Vagina (tissue), 2 donors: ENCODE measurements around the gene HFM1. TPM values are rescaled to one million over a fixed set of nuclear protein-coding genes. Genes with fewer than 3 reads are reported as not detected.
"Not testable (repeated sequence)": the region's sequence is repeated elsewhere in the genome, so short reads cannot be mapped to it uniquely, and the experiment has no call there.

Source experiments
- DNase-seq, 2 donors: peaks; one replicate each; pipeline ENCODE4 v3.0.0-alpha.2; 2017; ENCODE audit errors: extremely low spot score in 2 of 2
- H3K27ac ChIP-seq: fragments of 200-600 bp; sonication (generic); one replicate; pipeline ENCODE4 v1.5.1; 2019
- H3K27me3 ChIP-seq: fragments of 200-600 bp; sonication (generic); one replicate; pipeline ENCODE4 v1.5.1; 2019
- H3K36me3 ChIP-seq, 2 donors: fragments of 200-600 bp; sonication (generic); one replicate each; pipeline ENCODE4 v1.5.1; 2017 to 2019
- H3K4me1 ChIP-seq: fragments of 200-600 bp; sonication (generic); one replicate; pipeline ENCODE4 v1.5.1; 2019
- H3K4me3 ChIP-seq, 2 donors: fragments of 200-600 bp; sonication (generic); 1 replicate in 1 of 2; 2 replicates in 1 of 2; pipeline ENCODE4 v1.5.1; 2016 to 2019
- H3K9me3 ChIP-seq: fragments of 200-600 bp; sonication (generic); one replicate; pipeline ENCODE4 v1.5.1; 2019
- CTCF ChIP-seq, 3 experiments: fragments of 450-650 bp in 2 of 3; fragments of 200-600 bp in 1 of 3; sonication (generic) in 1 of 3; IDR thresholded peaks; one replicate each; pipeline ENCODE4 v1.5.1; 2017 to 2019; ENCODE audit warnings: antibody characterized with exemption in 3 of 3, mild to moderate bottlenecking in 2 of 3, moderate library complexity in 2 of 3
- POLR2A ChIP-seq, 2 donors: fragments of 450-650 bp; IDR thresholded peaks; one replicate each; pipeline ENCODE4 v1.6.1; 2017; ENCODE audit warnings: antibody characterized with exemption in 2 of 2, mild to moderate bottlenecking in 2 of 2, moderate library complexity in 2 of 2
- POLR2AphosphoS5 ChIP-seq, 2 donors: sonication (generic); formaldehyde crosslinking; IDR thresholded peaks; one replicate each; pipeline ENCODE4 v1.9.0; 2017; ENCODE audit warnings: antibody characterized with exemption in 2 of 2, mild to moderate bottlenecking in 2 of 2, low read depth in 1 of 2; ENCODE audit not compliant: insufficient read depth in 1 of 2
- intact Hi-C: fragments of 100-400 bp; cut with DNase I; formaldehyde crosslinking; loops from one replicate; pipeline ENCODE4 v1.15.1; 2023
- total RNA-seq: library from RNA; depleted of rRNA; stranded (reverse); fragments of >200 nt; gene quantifications from one replicate; pipeline ENCODE4 v1.2.3, GENCODE V29; 2016

The HFM1 gene
- total RNA-seq, 1 donor from 2014 or later, result 9.3 TPM

DNA sequence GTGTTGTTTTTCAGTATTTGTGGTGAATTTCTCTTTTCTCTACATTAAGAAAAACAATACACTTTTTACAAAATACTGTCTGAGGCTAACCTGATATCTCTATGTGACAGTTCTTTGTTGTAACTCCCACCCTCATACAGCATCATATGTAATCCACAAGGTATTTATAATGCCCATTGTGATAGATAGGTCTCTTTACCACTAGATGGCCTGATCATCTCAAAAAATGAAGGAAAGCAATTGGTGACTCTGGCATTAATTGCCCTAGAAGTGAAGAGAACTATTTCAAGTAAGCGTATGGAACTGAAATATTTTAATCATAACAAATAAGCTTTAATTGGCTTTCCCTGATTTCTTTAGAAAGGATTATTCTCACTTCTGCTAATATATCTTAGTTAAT is 36.2 kb upstream of the HFM1 start:
- Histone ChIP-seq H3K9me3 (no peaks in the 10 kb centered on the region), H3K4me1 (no peaks in the 10 kb centered on the region), H3K36me3 (no peaks in the 10 kb centered on the region), H3K27me3 (no peaks in the 10 kb centered on the region), H3K27ac (no peak overlapping the region), H3K4me3 (no peak overlapping the region)
- no peak for DNase-seq
- TF ChIP-seq CTCF (IDR thresholded peaks at IDR 0.05) (no peak), POLR2A (IDR thresholded peaks at IDR 0.05) (no peak), POLR2AphosphoS5 (IDR thresholded peaks at IDR 0.05; ENCODE audit: insufficient read depth in 1 of 2, low read depth in 1 of 2) (no peak)
- intact Hi-C loops, result no loop called here

- no peak for TF ChIP-seq CTCF (IDR thresholded peaks at IDR 0.05)
- TF ChIP-seq POLR2AphosphoS5 (IDR thresholded peaks at IDR 0.05; ENCODE audit: insufficient read depth in 1 of 2, low read depth in 1 of 2), result no peak
- no peak for TF ChIP-seq POLR2A (IDR thresholded peaks at IDR 0.05)
- Histone ChIP-seq H3K36me3 (no peaks in the 10 kb centered on the region), H3K9me3 (no peaks in the 10 kb centered on the region)
Observed at GRCh38 chr1:91439016-91439415, 34.4 kb upstream of the HFM1 start.

DNA sequence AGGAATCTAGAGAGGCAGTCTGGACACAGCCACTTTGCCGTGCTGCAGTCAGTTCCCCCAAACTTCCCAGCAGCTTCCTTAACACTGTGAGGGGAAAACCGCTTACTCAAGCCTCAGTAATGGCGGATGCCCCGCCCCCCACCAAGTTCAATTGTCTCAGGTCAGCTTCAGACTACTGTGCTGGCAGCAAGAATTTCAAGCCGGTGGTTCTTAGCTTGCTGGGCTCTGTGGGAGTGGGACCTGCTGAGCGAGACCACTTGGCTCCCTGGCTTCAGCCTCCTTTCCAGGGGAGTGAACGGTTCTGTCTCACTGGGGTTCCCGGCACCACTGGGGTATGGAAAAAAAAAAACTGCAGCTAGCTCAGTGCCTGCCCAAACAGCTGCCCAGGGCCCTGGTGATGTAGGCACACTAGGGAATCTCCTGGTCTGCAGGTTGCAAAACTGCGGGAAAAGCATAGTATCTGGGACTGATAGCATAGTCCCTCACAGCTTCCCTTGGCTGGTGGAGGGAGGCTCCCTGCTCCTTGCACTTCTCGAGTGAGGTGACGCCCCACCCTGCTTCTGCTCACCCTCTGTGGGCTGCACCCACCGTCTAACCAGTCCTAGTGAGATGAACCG is 23.7 kb upstream of the HFM1 start:
- TF ChIP-seq POLR2AphosphoS5 (IDR thresholded peaks at IDR 0.05; ENCODE audit: insufficient read depth in 1 of 2, low read depth in 1 of 2) (no peak), POLR2A (IDR thresholded peaks at IDR 0.05) (no peak), CTCF (IDR thresholded peaks at IDR 0.05) (no peak)
- H3K27ac ChIP-seq, result no peak overlapping the region
- intact Hi-C loops, result no loop called here
- H3K27me3 ChIP-seq, result no peaks in the 10 kb centered on the region
- no peaks in the 10 kb centered on the region for H3K9me3 ChIP-seq
- H3K36me3 ChIP-seq, result no peaks in the 10 kb centered on the region
- H3K4me3 ChIP-seq, result no peak overlapping the region
- no peaks in the 10 kb centered on the region for H3K4me1 ChIP-seq
- no peak for DNase-seq

More at GRCh38 chr1:91439016-91439415, 34.4 kb upstream of the HFM1 start:
- H3K4me3 ChIP-seq, result no peak overlapping the region
- no peak for DNase-seq
- H3K27me3 ChIP-seq, result no peaks in the 10 kb centered on the region
- H3K4me1 ChIP-seq, result no peaks in the 10 kb centered on the region
- intact Hi-C loops, result no loop called here
- no peak overlapping the region for H3K27ac ChIP-seq

DNA sequence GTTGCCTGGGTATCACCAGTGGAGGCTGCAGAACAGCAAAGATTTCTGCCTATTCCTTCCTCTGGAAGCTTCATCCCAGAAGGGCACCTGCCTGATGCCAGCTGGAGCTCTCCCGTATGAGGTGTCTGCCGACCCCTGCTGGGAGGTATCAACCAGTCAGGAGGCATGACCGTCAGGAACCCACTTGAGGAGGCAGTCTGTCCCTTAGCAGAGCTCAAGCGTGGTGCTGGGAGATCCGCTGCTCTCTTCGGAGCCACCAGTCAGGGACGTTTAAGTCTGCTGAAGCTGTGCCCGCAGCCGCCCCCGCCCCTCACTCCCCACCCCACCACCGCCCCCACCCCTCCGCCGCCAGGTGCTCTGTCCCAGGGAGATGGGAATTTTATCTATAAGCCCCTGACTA is 23.1 kb upstream of the HFM1 start:
- Histone ChIP-seq H3K36me3 (no peaks in the 10 kb centered on the region), H3K27ac (no peak overlapping the region), H3K4me3 (no peak overlapping the region), H3K4me1 (no peaks in the 10 kb centered on the region), H3K9me3 (no peaks in the 10 kb centered on the region), H3K27me3 (no peaks in the 10 kb centered on the region)
- TF ChIP-seq POLR2A (IDR thresholded peaks at IDR 0.05) (no peak), POLR2AphosphoS5 (IDR thresholded peaks at IDR 0.05; ENCODE audit: insufficient read depth in 1 of 2, low read depth in 1 of 2) (no peak), CTCF (IDR thresholded peaks at IDR 0.05) (no peak)
- intact Hi-C loops, result no loop called here
- DNase-seq, result no peak

DNA sequence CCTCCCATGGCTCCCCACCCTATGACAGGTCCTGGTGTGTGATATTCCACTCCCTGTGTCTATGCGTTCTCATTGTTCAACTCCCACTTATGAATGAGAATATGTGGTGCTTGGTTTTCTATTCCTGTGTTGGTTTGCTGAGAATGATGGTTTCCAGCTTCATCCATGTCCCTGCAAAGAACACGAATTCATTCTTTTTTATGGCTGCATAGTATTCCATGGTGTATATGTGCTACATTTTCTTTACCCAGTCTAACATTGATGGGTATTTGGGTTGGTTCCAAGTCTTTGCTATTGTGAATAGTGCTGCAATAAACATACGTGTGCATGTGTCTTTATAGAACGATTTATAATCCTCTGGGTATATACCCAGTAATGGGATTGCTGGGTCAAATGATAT is 17.9 kb upstream of the HFM1 start:
- H3K4me3 ChIP-seq, H3K4me1 ChIP-seq, H3K36me3 ChIP-seq, DNase-seq, H3K27me3 ChIP-seq, H3K27ac ChIP-seq, intact Hi-C loops, H3K9me3 ChIP-seq: not testable (repeated sequence)
